ENCODE data around the gene OXT.
"Not testable (repeated sequence)": the region's sequence is repeated elsewhere in the genome, so short reads cannot be mapped to it uniquely, and the experiment has no call there.

OXT gene

GRCh38 chr20:3047486-3048419 lies 23.7 kb upstream of the OXT start:
- DNase-seq (ENCODE audit: low spot score), result no peak

GRCh38 chr20:3051385-3052019 lies 19.9 kb upstream of the OXT start:
- DNase-seq (ENCODE audit: low spot score), result no peak

- DNase-seq (ENCODE audit: low spot score), result no peak
Measured at GRCh38 chr20:3059489-3059888, 11.9 kb upstream of the OXT start.

- DNase-seq (ENCODE audit: low spot score), result not testable (repeated sequence)
Measured at GRCh38 chr20:3064119-3064518, 7.3 kb upstream of the OXT start.

- DNase-seq (ENCODE audit: low spot score), result no peak
Measured at GRCh38 chr20:3067139-3068014, 4.0 kb upstream of the OXT start.

GRCh38 chr20:3068075-3068474 lies 3.3 kb upstream of the OXT start:
- DNase-seq (ENCODE audit: low spot score), result no peak

- no peak for DNase-seq (ENCODE audit: low spot score)
Measured at GRCh38 chr20:3068986-3069900, 2.2 kb upstream of the OXT start.

- no peak for DNase-seq (ENCODE audit: low spot score)
Measured at GRCh38 chr20:3070725-3071124, 695 bp upstream of the OXT start.

- no peak for DNase-seq (ENCODE audit: low spot score)
Measured at GRCh38 chr20:3071266-3071609, 182 bp upstream of the OXT start.

- no peak for DNase-seq (ENCODE audit: low spot score)
Measured at GRCh38 chr20:3072530-3073250, 1.3 kb downstream of the OXT start.

GRCh38 chr20:3073251-3073643 lies 1.8 kb downstream of the OXT start:
- not testable (repeated sequence) for DNase-seq (ENCODE audit: low spot score)

- DNase-seq (ENCODE audit: low spot score), result no peak
Measured at GRCh38 chr20:3074812-3075211, 3.4 kb downstream of the OXT start.

- not testable (repeated sequence) for DNase-seq (ENCODE audit: low spot score)
Measured at GRCh38 chr20:3075315-3075714, 3.9 kb downstream of the OXT start.

- no peak for DNase-seq (ENCODE audit: low spot score)
Measured at GRCh38 chr20:3077618-3078134, 6.3 kb downstream of the OXT start.

GRCh38 chr20:3080939-3081388 lies 9.5 kb downstream of the OXT start:
- no peak for DNase-seq (ENCODE audit: low spot score)

- no peak for DNase-seq (ENCODE audit: low spot score)
Measured at GRCh38 chr20:3081641-3082040, 10.2 kb downstream of the OXT start.

GRCh38 chr20:3082306-3082951 lies 11.0 kb downstream of the OXT start:
- no peak for DNase-seq (ENCODE audit: low spot score)

GRCh38 chr20:3082955-3083952 lies 11.8 kb downstream of the OXT start:
- DNase-seq (ENCODE audit: low spot score), result no peak

All from hematopoietic multipotent progenitor cell treated with erythropoietin and hydrocortisone succinate and interleukin-3 and kit ligand, for 15 days (in vitro differentiated cells).